Activated gamma-delta T cell treated with anti-CD3 and anti-CD28 coated beads, Interleukin-2, amount 50 U/mL, for 16 hours (primary cell): ENCODE measurements around the gene ACSS1.
A peak's percentile ranks its signal among the peaks of the same experiment; 100 is the strongest.

ENCODE experiments used
- DNase-seq: peaks from one replicate; pipeline ENCODE4 v3.0.0-alpha.2; 2020; ENCODE audit warnings: low read depth

ACSS1 gene

GRCh38 chr20:25046181-25046641 is 11.7 kb downstream of the ACSS1 start:
- no peak for DNase-seq

GRCh38 chr20:25045343-25045712 is 12.6 kb downstream of the ACSS1 start:
- DNase-seq = no peak

DNA sequence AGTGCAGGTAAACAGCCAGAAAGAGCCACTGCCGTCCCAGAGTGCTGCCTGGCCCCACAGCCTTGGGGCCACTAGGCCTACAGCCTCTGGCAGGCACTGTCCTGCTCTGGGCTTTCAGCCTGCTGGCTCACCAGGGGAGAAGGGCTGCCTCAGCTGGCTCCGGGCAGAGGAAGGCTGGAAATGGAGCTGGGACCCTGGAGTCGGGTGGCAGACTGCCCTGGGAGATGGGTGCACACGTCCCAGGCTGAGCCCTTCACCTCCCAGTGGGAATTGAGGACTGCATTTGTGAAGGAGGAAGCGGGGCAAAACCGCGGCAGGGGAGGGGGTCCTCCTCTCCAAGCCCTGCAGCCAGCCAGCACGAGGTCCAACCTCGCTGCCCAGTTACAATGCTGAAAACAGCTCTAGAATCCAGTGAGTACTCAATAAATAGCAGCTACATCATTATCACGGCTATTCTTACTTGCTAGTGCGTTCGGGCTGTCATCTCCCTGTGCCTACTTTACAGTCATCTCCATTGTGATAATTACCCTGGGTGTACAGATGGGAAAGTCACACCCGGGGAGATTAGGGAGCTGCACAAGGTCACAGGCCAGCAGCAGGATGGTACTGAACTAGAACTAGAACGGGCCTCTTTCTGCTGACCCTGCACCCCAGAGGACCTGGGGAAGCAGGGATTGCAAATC is 13.1 kb downstream of the ACSS1 start:
- no peak for DNase-seq

GRCh38 chr20:25044261-25044560 is 13.7 kb downstream of the ACSS1 start:
- DNase-seq = no peak

- no peak for DNase-seq
Measured at GRCh38 chr20:25043499-25044260, 14.3 kb downstream of the ACSS1 start.

DNA sequence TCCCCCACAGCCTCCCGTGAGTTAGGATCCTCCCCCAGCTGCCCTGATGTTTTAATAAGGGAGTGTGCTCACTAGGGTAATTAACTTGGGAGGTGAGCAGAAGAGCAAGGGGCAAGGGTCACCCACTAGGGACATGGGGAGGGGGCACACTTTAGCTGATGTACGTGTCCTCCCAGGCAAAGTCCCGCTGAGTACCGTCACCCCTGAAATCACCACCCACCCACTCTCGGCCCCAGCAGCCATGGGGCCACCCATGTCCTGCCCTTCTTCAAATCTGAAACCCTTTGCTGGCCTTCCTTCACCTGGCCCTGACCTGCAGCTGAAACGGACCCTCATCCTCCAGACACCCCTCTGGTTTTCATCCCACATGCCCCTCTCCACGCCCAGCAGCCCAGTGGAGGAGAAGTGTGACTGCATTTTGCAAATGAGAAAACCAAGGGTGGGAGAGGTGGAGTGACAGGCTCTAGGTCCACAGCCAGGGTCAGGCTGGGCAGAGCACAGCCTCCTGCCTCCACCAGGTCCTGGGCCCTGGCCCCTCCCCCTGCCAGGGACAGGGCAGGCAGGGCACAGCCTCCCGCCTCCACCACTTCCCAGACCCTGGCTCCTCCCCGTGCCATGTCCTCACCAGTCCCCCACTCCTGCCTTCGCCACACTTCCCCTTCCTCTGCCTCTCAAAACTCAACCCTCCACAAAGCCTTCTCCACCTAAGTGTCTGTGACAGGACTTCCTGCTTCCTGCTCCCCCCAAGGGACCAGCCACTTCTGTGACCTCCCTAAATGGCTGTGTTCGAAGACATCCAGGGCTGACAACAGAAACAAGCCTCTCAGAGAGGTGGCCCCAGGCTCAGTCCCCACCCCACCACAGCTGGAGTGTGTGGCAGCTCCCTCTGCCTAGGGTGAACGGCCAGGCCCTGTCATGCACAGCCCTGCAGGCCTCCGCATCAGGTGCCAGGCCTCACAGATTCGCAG is 15.1 kb downstream of the ACSS1 start:
- peak; percentile 19 for DNase-seq

DNA sequence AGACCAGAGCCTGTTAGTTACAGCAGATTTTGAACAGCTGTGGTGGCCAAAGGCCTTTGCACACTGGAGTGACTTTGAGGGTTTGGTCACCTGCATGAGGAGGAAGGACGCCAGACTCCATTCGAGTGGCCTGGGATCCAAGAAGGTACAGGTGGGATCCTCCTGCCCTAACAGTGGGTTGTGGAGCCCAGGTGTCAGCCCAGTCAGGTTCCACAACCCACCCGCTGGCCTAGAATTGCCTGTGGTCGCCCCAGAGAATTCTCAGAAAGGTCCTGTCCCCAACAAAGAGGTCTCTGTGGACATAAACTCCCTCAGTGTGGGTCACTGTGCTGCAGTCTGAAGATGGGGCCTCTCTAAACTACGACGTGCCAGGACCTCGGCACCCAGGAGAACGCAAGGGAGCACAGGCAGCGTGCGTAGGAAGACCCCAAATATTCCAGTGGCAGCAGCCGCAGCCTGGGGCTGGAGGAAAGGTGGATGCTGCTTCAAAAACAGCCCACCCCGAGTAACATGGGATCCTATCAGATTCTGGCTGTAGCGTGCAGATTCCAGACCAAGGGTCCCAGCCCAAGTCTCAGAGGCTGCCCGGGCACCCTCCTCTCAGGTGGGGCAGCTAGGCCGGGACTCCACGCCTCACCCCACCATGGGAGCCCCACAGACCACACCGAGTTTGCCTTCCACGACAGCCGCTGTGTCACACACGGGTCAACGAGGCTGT is 16.0 kb downstream of the ACSS1 start:
- DNase-seq = no peak

DNA sequence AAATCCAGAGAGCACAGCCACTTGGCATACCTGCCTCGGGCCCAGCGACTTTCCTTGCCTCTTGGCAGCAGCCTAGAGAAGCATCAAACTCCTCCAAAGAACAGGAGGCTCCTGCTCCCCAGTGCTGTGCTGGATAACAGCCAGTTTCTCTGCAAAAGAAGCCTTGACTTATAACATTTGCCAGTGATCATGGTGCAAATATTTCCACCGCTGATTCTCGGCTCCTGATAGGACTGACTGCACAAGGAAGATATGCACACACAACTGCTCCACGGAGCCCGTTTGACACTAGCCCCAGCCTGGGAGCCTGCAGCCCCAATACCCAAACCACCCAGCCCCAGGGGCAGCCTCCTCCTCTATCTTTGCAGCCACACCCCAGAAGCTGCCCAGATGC is 17.5 kb downstream of the ACSS1 start:
- DNase-seq = no peak

DNA sequence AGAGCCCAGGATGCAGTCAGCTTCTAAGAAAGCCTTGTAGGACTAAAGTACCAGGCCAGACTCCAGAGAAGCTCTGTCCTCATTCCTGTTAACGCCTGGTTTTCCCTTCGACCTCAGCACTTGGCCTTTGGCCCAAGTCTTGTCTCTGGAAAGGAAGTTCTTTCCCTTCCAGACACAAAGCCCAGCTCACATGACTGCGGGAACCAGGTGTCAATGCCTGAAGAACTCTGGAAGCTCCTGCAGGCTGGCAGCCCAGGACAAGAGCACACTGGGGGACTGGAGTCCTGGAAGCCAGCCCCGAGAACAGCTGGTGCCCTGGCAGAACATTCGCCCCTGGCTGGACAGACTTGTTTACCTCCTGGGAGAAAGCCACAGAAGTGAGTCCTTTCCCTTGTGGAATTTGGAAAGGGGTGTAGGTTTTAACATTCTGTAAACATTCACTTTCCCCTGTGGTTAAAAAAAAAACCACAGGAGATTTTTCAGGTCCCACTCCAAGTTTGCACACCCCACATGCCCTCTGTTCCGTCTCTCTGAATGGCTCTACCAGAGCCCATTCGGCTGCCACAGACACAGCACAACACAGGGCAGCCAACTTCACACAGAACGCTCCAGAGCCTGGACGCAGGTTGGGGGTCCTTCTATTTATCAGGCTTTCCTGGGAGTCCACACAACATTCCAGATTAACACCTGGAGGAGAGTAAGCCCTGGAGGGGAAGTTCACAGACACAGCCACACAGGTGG is 18.1 kb downstream of the ACSS1 start:
- no peak for DNase-seq

- DNase-seq = no peak
Measured at GRCh38 chr20:25038591-25039015, 19.3 kb downstream of the ACSS1 start.

DNA sequence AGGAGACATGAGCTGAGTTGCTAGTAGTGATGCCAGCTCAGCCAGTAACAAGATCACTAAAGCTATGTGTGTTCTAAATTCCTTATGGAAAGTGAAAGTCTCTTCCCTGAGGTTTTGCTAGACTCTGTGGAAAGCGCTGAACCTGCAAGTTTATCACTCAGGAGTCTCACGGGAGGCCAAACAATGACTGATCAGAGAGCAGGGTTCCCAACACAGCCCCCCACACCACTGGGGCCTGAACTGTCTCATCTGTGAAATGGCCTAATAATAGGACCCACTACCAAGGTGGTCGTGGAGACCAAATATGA is 19.9 kb downstream of the ACSS1 start:
- DNase-seq = no peak

GRCh38 chr20:25037288-25038102 is 20.4 kb downstream of the ACSS1 start:
- DNase-seq = no peak

- no peak for DNase-seq
Measured at GRCh38 chr20:25036331-25036936, 21.5 kb downstream of the ACSS1 start.

DNA sequence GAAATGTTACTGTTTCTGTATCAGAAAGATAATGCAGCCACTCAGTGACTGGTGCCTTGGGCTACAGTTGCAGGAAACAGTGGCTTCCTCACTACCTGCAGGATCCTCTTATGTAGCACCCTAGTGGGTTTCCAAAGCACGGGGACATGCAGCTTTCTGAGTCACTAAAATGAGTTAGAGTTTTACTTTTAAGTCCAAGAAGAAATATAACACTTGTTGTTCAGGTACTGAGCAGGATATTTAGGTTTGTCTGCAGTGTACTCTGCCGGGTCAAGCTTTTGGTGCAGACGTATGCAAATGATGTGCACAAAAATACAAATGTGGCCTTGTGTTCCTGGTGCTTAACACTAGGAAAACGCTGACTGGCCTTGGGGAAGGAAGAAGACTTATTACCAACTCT is 22.0 kb downstream of the ACSS1 start:
- no peak for DNase-seq

DNA sequence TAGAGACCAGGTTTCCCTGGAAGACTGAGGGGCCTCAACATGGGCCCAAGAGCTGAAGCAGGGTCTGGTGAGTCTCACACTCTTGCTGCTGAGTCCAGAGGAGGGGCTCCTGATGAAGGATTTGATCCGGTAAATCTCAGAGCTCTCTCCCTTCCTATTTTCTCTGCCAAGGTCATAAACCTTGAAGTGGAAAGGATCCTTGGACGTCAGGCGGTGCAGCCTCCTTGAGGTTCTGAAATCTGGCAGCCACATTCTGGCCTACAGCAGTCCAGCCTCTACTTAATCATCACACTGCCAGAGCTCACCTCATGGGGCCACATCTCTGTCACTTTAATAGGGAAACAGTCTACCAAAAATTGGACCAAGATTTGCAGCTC is 24.0 kb downstream of the ACSS1 start:
- no peak for DNase-seq

- DNase-seq = no peak
Measured at GRCh38 chr20:25033265-25033923, 24.5 kb downstream of the ACSS1 start.

GRCh38 chr20:25032478-25033264 is 25.3 kb downstream of the ACSS1 start:
- DNase-seq = no peak

- DNase-seq = no peak
Measured at GRCh38 chr20:25032065-25032477, 25.9 kb downstream of the ACSS1 start.

GRCh38 chr20:25031241-25031640 is 26.7 kb downstream of the ACSS1 start:
- no peak for DNase-seq
